GM18505 (cell line): Measurements from ENCODE around the gene CORT.
"Not testable (repeated sequence)": the region's sequence is repeated elsewhere in the genome, so short reads cannot be mapped to it uniquely, and the experiment has no call there.

Experiments used
- ATAC-seq: cut with Tn5 transposase; IDR thresholded peaks from one replicate; pipeline ENCODE4 v1.9.1; 2021; ENCODE audit not compliant: unreplicated experiment
- POLR2A ChIP-seq: IDR thresholded peaks from 4 replicates; pipeline ENCODE4 v1.6.1; 2011; ENCODE audit warnings: borderline replicate concordance; ENCODE audit not compliant: insufficient read depth, insufficient read length; ENCODE audit errors: extremely low read depth

Gene CORT, protein sequence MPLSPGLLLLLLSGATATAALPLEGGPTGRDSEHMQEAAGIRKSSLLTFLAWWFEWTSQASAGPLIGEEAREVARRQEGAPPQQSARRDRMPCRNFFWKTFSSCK

DNA sequence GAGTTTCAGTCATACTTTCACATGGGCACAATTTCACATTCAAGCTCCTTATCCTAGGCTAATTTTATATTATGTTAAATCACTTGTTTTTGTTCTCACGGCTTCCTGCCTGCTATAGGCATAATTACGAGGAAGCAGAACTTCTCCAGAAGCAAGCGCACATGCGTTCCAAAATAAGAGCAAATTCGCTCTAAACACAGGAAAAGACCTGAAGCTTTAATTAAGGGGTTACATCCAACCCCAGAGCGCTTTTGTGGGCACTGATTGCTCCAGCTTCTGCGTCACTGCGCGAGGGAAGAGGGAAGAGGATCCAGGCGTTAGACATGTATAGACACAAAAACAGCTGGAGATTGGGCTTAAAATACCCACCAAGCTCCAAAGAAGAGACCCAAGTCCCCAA is at the start of gene CORT:
TSS of gene CORT (plus strand) at position 281 of the 400 bp plus-strand sequence. CDS start 193 bp downstream, outside the sequence.
- no peak for ATAC-seq
- TF ChIP-seq POLR2A = no peak

DNA sequence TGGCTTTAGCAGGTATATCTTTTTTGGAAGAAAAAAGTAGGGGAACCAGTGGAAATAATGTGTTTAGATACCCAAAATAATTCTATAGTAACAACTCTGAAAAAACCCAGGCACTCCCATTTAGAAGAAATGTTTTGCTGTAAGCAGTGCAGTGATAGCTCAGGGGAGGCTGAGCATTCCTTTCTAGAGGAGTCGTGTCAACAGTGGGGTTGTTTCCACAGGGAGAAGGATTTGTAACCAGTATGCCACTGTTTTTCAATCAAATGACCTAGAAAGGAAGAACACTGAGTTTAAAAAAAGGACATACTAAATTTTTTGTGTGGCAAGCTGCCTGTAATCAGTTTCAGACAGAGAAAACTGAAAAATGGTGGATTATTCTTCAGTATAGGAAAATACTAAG is 48.5 kb upstream of the CORT start:
- ATAC-seq = no peak
- TF ChIP-seq POLR2A = no peak

DNA sequence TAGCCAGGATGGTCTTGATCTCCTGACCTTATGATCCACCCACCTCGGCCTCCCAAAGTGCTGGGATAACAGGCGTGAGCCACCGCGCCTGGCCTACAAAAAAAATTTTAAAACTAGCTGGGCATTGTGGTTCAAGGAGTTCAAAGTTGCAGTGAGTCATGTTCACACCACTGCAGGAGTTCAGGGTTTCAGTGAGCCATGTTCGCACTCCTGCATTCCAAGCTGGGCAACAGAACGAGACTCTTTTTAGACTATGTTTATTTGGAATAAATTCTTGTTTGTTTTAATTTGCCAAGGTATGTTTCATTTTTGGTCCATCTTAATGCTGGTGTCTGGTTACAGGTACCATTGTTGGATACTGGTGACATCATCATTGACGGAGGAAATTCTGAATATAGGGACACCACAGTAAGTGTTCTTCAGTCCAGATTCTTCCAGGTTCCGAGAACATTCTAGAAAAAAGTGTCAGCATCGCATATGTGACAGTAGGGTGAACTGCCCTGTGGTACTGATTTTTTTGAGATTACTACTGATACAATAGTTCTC is 47.0 kb upstream of the CORT start:
- ATAC-seq = no peak
- TF ChIP-seq POLR2A = no peak

GRCh38 chr1:10407201-10407600 is 42.6 kb upstream of the CORT start:
- no peak for ATAC-seq
- TF ChIP-seq POLR2A = no peak

- no peak for ATAC-seq
- TF ChIP-seq POLR2A = no peak
Measured at GRCh38 chr1:10415211-10415930, 34.5 kb upstream of the CORT start.

DNA sequence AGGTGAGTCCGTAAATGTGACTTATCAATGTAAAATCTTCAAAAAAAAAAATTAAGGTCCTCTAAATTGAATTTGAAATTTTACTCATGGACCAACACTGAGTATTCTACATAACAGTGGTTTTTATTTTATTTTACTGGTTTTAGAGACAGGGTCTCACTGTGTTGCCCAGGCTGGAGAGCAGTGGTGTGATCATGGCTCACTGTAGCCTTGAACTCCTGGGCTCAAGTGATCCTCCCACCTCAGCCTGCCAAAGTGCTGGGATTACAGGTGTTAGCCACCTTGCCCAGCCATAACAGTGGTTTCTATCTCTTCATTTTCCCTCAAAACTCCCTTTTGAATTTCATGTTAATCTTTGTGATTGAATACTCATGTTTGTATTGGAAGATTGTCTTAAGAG is 33.9 kb upstream of the CORT start:
- ATAC-seq = not testable (repeated sequence)

DNA sequence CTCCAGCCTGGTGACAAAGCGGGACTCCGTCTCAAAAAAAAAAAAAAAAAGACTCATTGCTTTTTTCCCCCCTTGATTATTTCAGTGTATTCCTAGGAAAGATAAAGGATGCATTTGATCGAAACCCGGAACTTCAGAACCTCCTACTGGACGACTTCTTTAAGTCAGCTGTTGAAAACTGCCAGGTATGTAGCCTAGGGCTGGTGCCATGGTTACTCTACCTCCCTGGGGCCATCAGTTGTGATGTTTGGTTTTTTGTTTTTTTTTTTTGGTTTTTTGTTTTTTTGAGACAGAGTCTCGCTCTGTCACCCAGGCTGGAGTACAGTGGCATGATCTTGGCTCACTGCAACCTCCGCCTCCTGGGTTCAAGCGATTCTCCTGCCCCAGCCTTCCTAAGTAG is 31.1 kb upstream of the CORT start:
- ATAC-seq = not testable (repeated sequence)

- TF ChIP-seq POLR2A = no peak
- no peak for ATAC-seq
Measured at GRCh38 chr1:10419351-10419750, 30.5 kb upstream of the CORT start.

GRCh38 chr1:10421637-10422036 is 28.2 kb upstream of the CORT start:
- ATAC-seq = no peak
- no peak for TF ChIP-seq POLR2A

DNA sequence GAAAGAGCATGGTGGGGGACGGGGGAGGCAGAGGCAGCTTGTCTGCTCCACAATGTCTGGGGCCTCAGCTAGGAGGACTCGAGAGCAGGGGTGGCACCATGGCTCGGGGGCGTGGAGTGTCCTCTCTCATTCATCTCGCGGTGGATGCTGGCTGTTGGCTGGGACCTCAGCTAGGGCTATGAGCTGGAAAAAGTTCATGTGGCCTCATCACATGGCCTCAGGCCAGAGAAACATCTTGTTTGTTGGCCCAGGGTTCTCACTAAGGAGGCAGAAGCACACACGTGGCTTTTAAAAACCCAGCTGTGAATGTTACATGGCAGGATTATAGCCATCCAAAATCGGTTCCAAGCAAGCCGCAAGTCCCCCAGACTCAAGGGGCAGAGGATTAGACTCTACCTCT is 25.8 kb upstream of the CORT start:
- no peak for TF ChIP-seq POLR2A
- no peak for ATAC-seq

- TF ChIP-seq POLR2A = no peak
- ATAC-seq = no peak
Measured at GRCh38 chr1:10424651-10425050, 25.2 kb upstream of the CORT start.

GRCh38 chr1:10425826-10426534 is 23.9 kb upstream of the CORT start:
- ATAC-seq = not testable (repeated sequence)

DNA sequence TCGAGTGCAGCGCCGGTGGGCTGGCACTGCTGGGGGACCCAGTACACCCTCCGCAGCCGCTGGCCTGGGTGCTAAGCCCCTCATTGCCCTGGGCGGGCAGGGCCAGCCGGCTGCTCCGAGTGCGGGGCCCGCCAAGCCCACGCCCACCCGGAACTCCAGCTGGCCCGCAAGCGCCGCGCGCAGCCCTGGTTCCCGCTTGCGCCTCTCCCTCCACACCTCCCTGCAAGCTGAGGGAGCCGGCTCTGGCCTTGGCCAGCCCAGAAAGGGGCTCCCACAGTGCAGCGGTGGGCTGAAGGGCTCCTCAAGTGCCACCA is 23.3 kb upstream of the CORT start:
- ATAC-seq = not testable (repeated sequence)

GRCh38 chr1:10428984-10429383 is 20.8 kb upstream of the CORT start:
- no peak for ATAC-seq
- TF ChIP-seq POLR2A = no peak
